Stimulated activated CD4-positive, alpha-beta T cell treated with anti-CD3 and anti-CD28 coated beads, Interleukin-2, amount 100 ng/mL, for 4 hours (primary cell): ENCODE data around the gene NBAS.
"Not testable (repeated sequence)": the region's sequence is repeated elsewhere in the genome, so short reads cannot be mapped to it uniquely, and the experiment has no call there.

ENCODE experiments used
- DNase-seq: peaks from one replicate; pipeline ENCODE4 v3.0.0-alpha.2; 2020; ENCODE audit warnings: low read depth

NBAS gene

DNA sequence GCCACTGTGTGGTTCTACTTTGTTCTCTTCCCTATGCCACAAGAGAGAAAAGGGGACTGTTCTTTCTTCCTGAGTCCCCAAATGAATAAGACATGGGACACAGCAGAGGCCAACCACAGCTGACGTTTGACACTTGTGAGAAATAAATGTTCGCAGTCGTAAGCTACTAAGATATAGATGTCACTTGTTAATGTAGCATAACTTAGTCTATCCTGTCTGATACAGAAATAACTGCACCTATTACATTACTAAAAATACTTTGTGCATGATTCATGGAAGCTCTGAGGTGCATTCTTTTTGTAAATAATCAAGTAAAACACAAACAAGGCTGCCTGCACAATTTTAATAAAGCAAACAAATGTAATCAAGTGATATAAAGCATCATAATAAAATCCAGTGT lies 148.8 kb downstream of the NBAS start:
- DNase-seq: no peak

DNA sequence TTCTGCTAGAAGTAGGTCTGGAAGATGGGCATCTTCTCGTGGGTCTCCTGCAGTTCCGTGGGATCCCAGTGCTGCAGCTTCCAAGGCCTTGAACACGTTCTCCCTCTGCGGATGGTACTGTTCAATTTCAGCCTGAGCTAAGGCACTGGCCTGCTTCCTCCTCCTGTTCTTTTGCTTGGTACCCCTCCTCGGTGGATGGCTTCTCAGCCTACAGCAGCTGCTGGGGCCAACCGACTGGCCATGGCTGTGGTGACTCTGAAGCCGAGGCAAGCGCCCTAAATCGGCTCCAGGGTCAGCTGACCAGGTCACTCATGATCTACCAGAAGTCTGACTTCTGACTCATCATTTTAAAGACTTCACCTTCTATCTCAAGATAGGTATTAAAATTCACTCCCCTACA lies 150.2 kb downstream of the NBAS start:
- DNase-seq: no peak

DNA sequence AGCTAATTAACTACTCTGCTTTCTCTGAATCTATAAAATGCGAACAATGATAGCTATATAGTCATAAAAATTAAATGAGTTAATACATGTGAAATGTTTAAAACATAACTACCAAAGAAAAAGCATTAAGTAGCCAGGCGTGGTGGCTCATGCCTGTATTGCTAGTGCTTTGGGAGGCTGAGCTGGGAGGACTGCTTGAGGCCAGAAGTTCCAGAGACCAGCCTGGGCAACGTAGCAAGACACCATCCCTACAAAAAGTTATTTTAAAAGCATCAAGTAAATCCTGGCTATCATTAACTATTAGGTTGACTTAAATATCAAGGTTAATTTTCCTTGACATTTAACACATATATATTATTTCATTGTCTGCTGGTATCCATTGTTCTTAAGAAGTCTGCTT lies 152.4 kb downstream of the NBAS start:
- no peak for DNase-seq

- DNase-seq: no peak
Measured at GRCh38 chr2:15407666-15408065, 153.5 kb downstream of the NBAS start.

DNA sequence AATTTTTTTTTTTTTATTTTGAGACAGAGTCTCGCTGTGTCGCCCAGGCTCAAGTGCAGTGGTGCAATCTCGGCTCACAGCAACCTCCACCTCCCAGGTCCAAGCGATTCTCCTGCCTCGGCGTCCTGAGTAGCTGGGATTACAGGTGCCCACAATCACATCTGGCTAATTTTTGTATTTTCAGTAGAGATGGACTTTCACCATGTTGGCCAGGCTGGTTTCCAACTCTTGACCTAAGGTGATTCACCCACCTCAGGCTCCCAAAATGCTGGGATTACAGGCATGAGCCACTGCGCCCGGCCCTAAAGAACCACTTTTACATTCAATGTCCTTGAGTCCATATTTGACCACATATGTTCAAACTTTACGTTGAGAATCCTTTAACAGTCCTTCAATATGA lies 156.6 kb downstream of the NBAS start:
- DNase-seq: not testable (repeated sequence)

DNA sequence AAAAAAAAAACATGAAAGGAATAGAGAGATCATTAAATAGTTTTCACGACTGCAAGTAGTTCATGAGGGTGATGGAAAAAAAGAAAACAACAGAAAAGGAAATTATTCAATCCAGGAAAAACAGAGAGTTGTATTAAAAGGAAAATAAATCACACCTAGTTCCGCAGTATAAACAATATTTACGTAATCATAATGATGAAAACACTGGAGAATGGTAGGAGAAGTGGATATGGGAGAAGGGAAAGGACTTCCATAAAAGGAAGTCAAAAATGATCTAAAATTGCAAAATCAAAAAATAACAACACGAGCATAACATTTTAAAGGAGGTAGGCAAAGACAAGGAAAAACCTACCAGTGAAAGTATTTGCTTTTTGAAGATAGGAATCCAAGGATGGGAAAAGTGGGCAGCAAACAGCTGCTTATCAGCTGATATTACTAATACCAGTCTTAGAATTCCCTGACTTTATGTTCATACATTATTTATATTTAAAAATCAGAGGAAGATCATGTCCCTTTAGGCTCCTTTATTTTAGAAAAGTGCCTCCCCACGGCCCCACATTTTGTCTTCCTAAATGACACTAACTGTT lies 160.8 kb downstream of the NBAS start:
- no peak for DNase-seq

DNA sequence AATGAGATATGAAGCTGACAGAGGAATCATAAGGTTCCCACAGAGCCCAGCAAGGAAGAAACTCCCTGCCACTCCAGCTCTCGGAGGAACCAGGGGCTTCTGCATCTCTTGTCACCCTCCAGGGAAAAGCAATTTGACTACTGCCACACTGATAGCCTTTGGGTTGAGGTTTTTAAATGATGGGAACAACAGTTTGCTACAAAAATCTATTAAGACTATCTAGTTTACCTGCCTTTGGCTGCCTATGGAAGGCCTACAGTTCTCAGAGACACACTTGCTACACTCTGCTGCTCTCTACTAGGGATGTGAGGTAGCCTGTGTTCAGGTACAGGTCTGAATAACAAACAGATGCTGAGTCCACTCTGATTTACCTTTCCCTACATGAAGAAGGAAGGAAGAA lies 161.9 kb downstream of the NBAS start:
- DNase-seq: no peak

- no peak for DNase-seq
Measured at GRCh38 chr2:15391751-15392150, 169.4 kb downstream of the NBAS start.

GRCh38 chr2:15389895-15390294 lies 171.2 kb downstream of the NBAS start:
- no peak for DNase-seq

DNA sequence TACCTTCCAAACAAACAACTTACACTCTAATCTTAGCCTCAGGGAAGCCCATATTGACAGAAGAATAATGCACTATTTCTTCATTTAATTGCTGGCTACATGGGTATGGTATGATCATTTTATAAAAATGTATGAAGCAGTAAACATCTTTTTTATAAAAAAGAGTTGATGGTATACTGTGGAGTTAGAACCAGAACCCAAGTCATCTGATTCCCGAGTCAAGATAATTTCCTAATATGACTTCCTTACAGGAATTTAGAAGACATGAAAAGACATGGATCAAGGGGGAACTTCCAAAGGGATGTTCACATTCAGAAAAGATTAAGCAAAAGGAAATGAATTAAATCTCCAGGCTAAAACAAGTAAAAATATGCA lies 171.8 kb downstream of the NBAS start:
- no peak for DNase-seq

DNA sequence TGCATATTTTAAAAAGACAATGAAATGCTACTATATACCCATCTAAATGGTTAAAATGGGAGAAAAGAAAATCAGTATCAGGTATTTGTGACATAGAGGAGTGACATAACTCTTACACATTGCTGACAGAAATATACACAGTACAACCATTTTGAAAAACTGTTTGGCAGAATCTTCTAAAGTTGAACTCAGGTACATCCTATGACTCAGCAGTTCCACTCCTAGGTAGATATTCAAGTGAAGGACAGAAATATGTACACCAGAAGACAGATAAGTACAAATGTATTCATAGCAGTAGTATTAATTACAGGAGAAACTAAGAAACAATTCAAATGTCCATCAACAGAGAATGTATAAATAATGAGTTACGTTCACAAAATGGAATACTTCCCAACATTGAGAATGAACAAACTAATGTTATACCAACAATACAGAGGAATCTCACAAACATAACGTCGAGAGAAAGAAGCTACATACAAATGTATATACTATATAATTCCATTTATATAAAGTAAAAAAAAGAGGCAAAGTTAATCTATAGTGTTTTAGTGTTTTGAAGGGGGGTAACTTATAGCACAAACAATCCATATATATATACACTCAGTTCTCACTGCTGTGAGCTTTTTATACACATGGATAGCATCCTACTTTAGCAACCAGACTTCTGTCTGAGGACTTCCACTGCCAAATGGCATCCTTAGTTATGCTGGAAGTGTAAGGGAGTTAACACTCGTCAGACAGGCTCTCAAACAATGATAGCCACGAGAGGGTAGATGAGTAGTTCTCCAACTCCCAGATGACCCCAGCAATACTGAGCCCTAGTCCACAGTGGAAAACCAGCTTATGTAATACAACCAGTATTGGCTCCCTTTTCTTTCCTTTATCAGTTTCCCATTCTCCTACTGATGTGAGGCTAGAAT lies 172.5 kb downstream of the NBAS start:
- no peak for DNase-seq

DNA sequence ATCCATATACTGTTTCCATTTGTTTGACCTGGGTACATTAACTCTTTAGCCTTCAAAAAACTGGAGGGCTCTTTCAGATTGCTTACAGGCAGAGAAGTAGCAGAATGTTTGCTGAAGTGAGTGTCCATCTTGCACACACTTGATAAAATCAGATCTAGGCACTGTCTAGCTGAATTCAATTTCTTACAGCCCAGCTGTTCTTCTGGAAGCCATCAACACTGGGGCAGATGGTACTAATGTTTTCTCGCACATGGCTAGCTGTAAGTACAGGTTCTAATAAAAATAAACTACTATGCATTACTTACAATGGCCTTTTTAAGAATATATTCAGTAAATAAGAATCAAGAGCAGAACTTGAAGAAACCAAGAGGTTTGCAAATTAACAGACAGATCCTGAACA lies 175.9 kb downstream of the NBAS start:
- no peak for DNase-seq

DNA sequence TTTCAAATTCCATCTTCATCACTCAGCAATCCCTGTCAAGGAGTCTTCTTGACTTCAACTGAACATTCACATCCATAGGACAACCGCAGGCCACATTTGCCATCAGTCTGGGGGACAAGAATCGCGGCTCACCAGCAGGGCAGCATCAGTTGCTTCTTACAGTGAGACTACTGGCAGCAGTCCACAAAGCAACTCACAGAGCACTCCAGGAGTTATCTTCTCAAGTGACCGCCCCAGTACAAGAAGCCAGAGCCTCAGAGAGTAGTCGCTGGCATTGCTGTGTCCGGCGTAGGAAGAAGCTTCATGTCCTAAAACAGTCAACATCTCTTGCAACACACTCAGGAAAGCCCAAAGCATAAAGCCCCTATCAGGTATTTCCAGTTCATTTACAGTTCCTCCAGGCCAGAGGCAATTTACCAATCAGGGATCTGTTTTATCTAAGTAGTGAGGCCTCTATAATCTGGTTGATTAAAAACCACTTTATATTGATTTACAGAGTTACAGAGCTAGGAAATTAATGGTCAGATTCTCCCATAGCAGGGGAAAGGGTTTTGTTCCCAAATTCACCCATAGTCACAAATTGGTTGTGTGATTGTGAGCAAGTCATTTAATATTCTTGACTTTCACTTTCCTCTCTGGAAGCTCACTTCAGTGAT lies 177.3 kb downstream of the NBAS start:
- DNase-seq: no peak

GRCh38 chr2:15378148-15378908 lies 182.8 kb downstream of the NBAS start:
- no peak for DNase-seq

GRCh38 chr2:15377202-15377601 lies 183.9 kb downstream of the NBAS start:
- DNase-seq: no peak

GRCh38 chr2:15372019-15372418 lies 189.1 kb downstream of the NBAS start:
- no peak for DNase-seq

GRCh38 chr2:15369129-15369528 lies 192.0 kb downstream of the NBAS start:
- DNase-seq: no peak

- DNase-seq: no peak
Measured at GRCh38 chr2:15367715-15368114, 193.4 kb downstream of the NBAS start.

GRCh38 chr2:15367205-15367604 lies 193.9 kb downstream of the NBAS start:
- no peak for DNase-seq

DNA sequence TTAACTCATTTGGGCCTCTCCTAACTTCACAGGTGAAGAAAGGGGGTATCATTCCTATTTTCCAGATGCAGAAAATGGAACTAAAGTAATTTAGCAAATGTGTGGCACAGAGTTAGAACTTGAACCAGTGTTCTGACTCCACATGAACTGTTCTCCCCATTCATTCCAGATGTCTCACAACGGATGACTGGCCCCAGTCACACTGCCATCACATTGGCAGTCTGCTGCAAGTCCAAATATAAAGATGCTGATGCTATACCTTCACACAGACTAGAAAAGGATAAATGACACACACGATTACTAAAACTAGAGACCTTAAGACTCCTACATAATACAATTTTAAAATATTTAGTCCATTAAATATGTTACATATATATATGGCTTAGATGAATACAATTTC lies 195.7 kb downstream of the NBAS start:
- no peak for DNase-seq

- DNase-seq: no peak
Measured at GRCh38 chr2:15364561-15364960, 196.6 kb downstream of the NBAS start.

DNA sequence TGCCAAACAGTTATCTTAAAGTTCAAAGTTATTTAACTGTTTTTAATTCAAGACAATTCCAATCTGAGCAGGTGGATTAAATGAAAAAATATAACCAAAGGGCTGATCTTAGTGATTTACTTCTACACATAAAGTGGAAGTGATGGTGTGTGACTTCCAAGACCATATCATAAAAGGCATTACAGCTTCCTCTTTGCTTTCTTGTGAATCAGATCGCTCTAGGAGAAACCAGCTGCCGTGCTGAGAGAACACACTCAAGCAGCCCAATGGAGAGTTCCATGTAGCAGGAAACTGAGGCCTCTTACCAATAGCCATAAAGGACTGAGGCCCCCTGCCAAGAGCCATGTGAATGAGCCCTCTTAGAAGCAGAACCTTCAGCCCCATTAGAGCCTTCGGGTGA lies 197.4 kb downstream of the NBAS start:
- no peak for DNase-seq

DNA sequence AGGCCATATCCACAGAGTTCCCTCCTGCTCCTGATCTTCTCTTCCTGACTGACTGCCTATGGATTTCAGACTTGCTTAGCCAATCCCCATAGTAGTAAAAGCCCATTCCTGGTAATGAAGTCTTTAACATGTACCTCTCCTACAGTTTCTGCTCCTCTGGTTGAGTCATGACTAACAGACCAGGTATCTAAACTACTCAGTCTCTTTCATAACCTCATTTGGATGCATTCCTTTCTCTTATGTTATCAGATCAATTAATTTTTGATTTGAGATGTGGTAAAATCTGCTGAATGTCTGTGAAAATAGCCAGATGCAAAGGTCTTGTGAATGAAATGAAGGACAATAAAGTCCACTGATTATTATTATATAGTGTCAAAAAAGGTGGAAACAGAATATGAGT lies 198.0 kb downstream of the NBAS start:
- DNase-seq: no peak
